ENCODE data around the gene TBC1D3B. TPM values are rescaled to one million over a fixed set of nuclear protein-coding genes. Genes with fewer than 3 reads are reported as not detected.

The TBC1D3B gene
- total RNA-seq, 1 experiment from 2014 or later: 11.3 TPM

- TF ChIP-seq SP1 (IDR thresholded peaks at IDR 0.05; ENCODE audit: low read depth): no peak
- TF ChIP-seq SRF (IDR thresholded peaks at IDR 0.05; ENCODE audit: low read depth): no peak
- no peak for TF ChIP-seq TCF7L2 (IDR thresholded peaks at IDR 0.05; ENCODE audit: borderline replicate concordance, extremely low read depth, insufficient read depth, insufficient read length)
- TF ChIP-seq CTCF (IDR thresholded peaks at IDR 0.05 in 2 of 3, conservative IDR thresholded peaks at IDR 0.05 in 1 of 3; ENCODE audit: borderline replicate concordance in 1 of 3, insufficient read depth in 1 of 3, low read depth in 2 of 3, low read length in 2 of 3): no peak
- TF ChIP-seq YY1 (IDR thresholded peaks at IDR 0.05; ENCODE audit: extremely low read depth, insufficient replicate concordance, low read depth, low read length): no peak
- Histone ChIP-seq H2AFZ (ENCODE audit: low read depth, low read length, poor library complexity, severe bottlenecking) (no peak overlapping the region), H3K9me2 (ENCODE audit: insufficient read depth) (no peaks in the 10 kb centered on the region), H3K9ac (ENCODE audit: low read length) (no peak overlapping the region), H3K4me1 (ENCODE audit: control insufficient read depth in 1 of 2, insufficient read depth in 2 of 2, low read length in 2 of 2) (peaks cover 0 to 6% of the 10 kb centered on the region in 2 experiments; a peak in 1 of 4 replicates), H3K27me3 (ENCODE audit: insufficient read depth, low read length) (no peaks in the 10 kb centered on the region; the same call in 1 of the 2 replicates), H3K4me2 (ENCODE audit: low read length) (no peak overlapping the region), H3K27ac (ENCODE audit: low read depth, low read length) (no peak overlapping the region), H3K9me3 (ENCODE audit: control insufficient read depth in 1 of 2, insufficient read depth in 1 of 2, low read depth in 1 of 2, low read length in 2 of 2) (no peaks in the 10 kb centered on the region), H3K79me2 (ENCODE audit: insufficient read depth, low read length) (no peaks in the 10 kb centered on the region), H4K20me1 (ENCODE audit: insufficient read depth) (no peaks in the 10 kb centered on the region), H3K36me3 (ENCODE audit: control insufficient read depth in 1 of 2, insufficient read depth in 2 of 2, low read length in 2 of 2) (no peaks in the 10 kb centered on the region), H3K4me3 (replicated peaks in 1 of 2; ENCODE audit: low read depth in 1 of 2, low read length in 2 of 2) (no peak overlapping the region)
- ChIA-PET POLR2A (no interaction called here), RAD21 (ENCODE audit: low non-redundant PET in 1 of 2, low total read pairs in 2 of 2, uncharacterized antibody in 2 of 2, unreplicated experiment in 2 of 2) (no interaction called here), CTCF (interaction anchor here (0.6 to 2.7 kb wide), 4 partner anchors 163 to 336 kb away, joined by 3 to 23 read pairs (median 12); no protein-coding TSS in a partner anchor)
- no peak for ATAC-seq
- DNase-seq (ENCODE audit: low read depth, low spot score): no peak
- intact Hi-C loops (cut with micrococcal nuclease): no loop called here
- no TSS peak for BruUV-seq (replicated peaks)
Measured at GRCh38 chr17:36144981-36145729, 31.3 kb downstream of the TBC1D3B start.

GRCh38 chr17:36144014-36144413, 32.4 kb downstream of the TBC1D3B start:
- no peaks in the 10 kb centered on the region for H3K9me2 ChIP-seq (ENCODE audit: insufficient read depth)
- CTCF ChIA-PET: interaction anchor here (0.9 kb wide), 1 partner anchor 9 kb away, joined by 4 read pairs; no protein-coding TSS in a partner anchor
- ATAC-seq (no peak), DNase-seq (ENCODE audit: low read depth, low spot score) (no peak)
- H3K36me3 ChIP-seq (ENCODE audit: control insufficient read depth in 1 of 2, insufficient read depth in 2 of 2, low read length in 2 of 2): no peaks in the 10 kb centered on the region
- H3K79me2 ChIP-seq (ENCODE audit: insufficient read depth, low read length): no peaks in the 10 kb centered on the region
- no peak overlapping the region for H3K9ac ChIP-seq (ENCODE audit: low read length)
- H3K4me1 ChIP-seq (ENCODE audit: control insufficient read depth in 1 of 2, insufficient read depth in 2 of 2, low read length in 2 of 2): 0 out of 4 replicates have a peak, but pooled peaks cover 0 to 3% of the 10 kb centered on the region in 2 experiments
- H3K27me3 ChIP-seq (ENCODE audit: insufficient read depth, low read length): no peaks in the 10 kb centered on the region
- POLR2A ChIA-PET: interaction anchor here (1.4 kb wide), 1 partner anchor 174 kb away, joined by 3 read pairs; no protein-coding TSS in a partner anchor
- no peaks in the 10 kb centered on the region for H4K20me1 ChIP-seq (ENCODE audit: insufficient read depth)
- H3K4me3 ChIP-seq (replicated peaks in 1 of 2; ENCODE audit: low read depth in 1 of 2, low read length in 2 of 2): no peak overlapping the region
- H2AFZ ChIP-seq (ENCODE audit: low read depth, low read length, poor library complexity, severe bottlenecking): no peak overlapping the region
- BruUV-seq (replicated peaks): no TSS peak
- H3K27ac ChIP-seq (ENCODE audit: low read depth, low read length): no peak overlapping the region
- RAD21 ChIA-PET (ENCODE audit: low non-redundant PET in 1 of 2, low total read pairs in 2 of 2, uncharacterized antibody in 2 of 2, unreplicated experiment in 2 of 2): no interaction called here
- no peaks in the 10 kb centered on the region for H3K9me3 ChIP-seq (ENCODE audit: control insufficient read depth in 1 of 2, insufficient read depth in 1 of 2, low read depth in 1 of 2, low read length in 2 of 2)
- intact Hi-C loops (cut with micrococcal nuclease): no loop called here
- no peak overlapping the region for H3K4me2 ChIP-seq (ENCODE audit: low read length)
- TF ChIP-seq REST (IDR thresholded peaks at IDR 0.05; ENCODE audit: low read depth) (no peak), CTCF (IDR thresholded peaks at IDR 0.05 in 2 of 3, conservative IDR thresholded peaks at IDR 0.05 in 1 of 3; ENCODE audit: borderline replicate concordance in 1 of 3, insufficient read depth in 1 of 3, low read depth in 2 of 3, low read length in 2 of 3) (no peak), ZFX (IDR thresholded peaks at IDR 0.05) (no peak), FOSL1 (IDR thresholded peaks at IDR 0.05; ENCODE audit: low read depth) (no peak), EGR1 (IDR thresholded peaks at IDR 0.05; ENCODE audit: low read depth) (no peak)
